ENCODE data around the gene TFEB.

TFEB gene

GRCh38 chr6:41655646-41656001, 79.8 kb downstream of the TFEB start:
- CTCF ChIA-PET: interaction anchor here (1.3 to 2.8 kb wide), 2 partner anchors 53 to 288 kb away, joined by 7 to 9 read pairs; no protein-coding TSS in a partner anchor
- 0 out of 2 replicates have a peak, but pooled peaks cover 3% of the 10 kb centered on the region for H3K4me1 ChIP-seq (ENCODE audit: control insufficient read depth, insufficient read depth, low read length)
- no peak overlapping the region for H3K4me3 ChIP-seq (ENCODE audit: low read depth, low read length)
- H3K36me3 ChIP-seq (ENCODE audit: control insufficient read depth in 2 of 2, insufficient read depth in 1 of 2, low read length in 2 of 2): no peaks in the 10 kb centered on the region
- no peaks in the 10 kb centered on the region for H3K9me3 ChIP-seq (ENCODE audit: control insufficient read depth, insufficient read depth, low read depth, low read length)
- H3K27ac ChIP-seq (ENCODE audit: extremely low read depth, low read depth, low read length): no peak overlapping the region; the same call in 1 of the 2 replicates
- TF ChIP-seq GLI4 (tag by site-specific recombination; IDR thresholded peaks at IDR 0.05) (no peak), ZNF248 (tag by site-specific recombination; IDR thresholded peaks at IDR 0.05) (no peak), ZNF610 (tag by site-specific recombination; IDR thresholded peaks at IDR 0.05; ENCODE audit: borderline replicate concordance) (no peak), ZNF433 (tag by site-specific recombination; IDR thresholded peaks at IDR 0.05; ENCODE audit: low read depth) (no peak), ELK4 (IDR thresholded peaks at IDR 0.05; ENCODE audit: borderline replicate concordance, low read depth, low read length) (no peak), GFI1B (tag by site-specific recombination; IDR thresholded peaks at IDR 0.05) (no peak), KLF1 (tag by site-specific recombination; IDR thresholded peaks at IDR 0.05) (no peak)
- POLR2A ChIA-PET: no interaction called here

GRCh38 chr6:41655176-41655575, 80.2 kb downstream of the TFEB start:
- H3K4me1 ChIP-seq (ENCODE audit: control insufficient read depth, insufficient read depth, low read length): 0 out of 2 replicates have a peak, but pooled peaks cover 3% of the 10 kb centered on the region
- ChIA-PET CTCF (interaction anchor here (1.3 to 2.8 kb wide), 2 partner anchors 52 to 287 kb away, joined by 7 to 9 read pairs; no protein-coding TSS in a partner anchor), POLR2A (no interaction called here)
- no peak overlapping the region for H3K4me3 ChIP-seq (ENCODE audit: low read depth, low read length)
- H3K36me3 ChIP-seq (ENCODE audit: control insufficient read depth in 2 of 2, insufficient read depth in 1 of 2, low read length in 2 of 2): no peaks in the 10 kb centered on the region
- no peaks in the 10 kb centered on the region for H3K9me3 ChIP-seq (ENCODE audit: control insufficient read depth, insufficient read depth, low read depth, low read length)
- no peak overlapping the region for H3K27ac ChIP-seq (ENCODE audit: extremely low read depth, low read depth, low read length)
- TF ChIP-seq BCL11A (tag by site-specific recombination; IDR thresholded peaks at IDR 0.05; ENCODE audit: low read depth) (no peak), ZNF132 (tag by site-specific recombination; IDR thresholded peaks at IDR 0.05; ENCODE audit: borderline replicate concordance) (no peak), ZNF544 (tag by site-specific recombination; IDR thresholded peaks at IDR 0.05) (no peak), ZNF521 (tag by site-specific recombination; IDR thresholded peaks at IDR 0.05) (no peak), ZNF26 (tag by site-specific recombination; IDR thresholded peaks at IDR 0.05) (no peak), ZNF274 (IDR thresholded peaks at IDR 0.05; ENCODE audit: low read length) (no peak), ZNF274 (tag by site-specific recombination; IDR thresholded peaks at IDR 0.05; ENCODE audit: borderline replicate concordance) (no peak), ZNF266 (tag by site-specific recombination; IDR thresholded peaks at IDR 0.05; ENCODE audit: low read depth) (no peak)

GRCh38 chr6:41654698-41655151, 80.7 kb downstream of the TFEB start:
- TF ChIP-seq GLI2 (tag by site-specific recombination; IDR thresholded peaks at IDR 0.05; ENCODE audit: borderline replicate concordance, low read depth) (no peak), ZNF174 (tag by site-specific recombination; IDR thresholded peaks at IDR 0.05) (no peak), GLIS2 (tag by site-specific recombination; IDR thresholded peaks at IDR 0.05) (peak; percentile 14; the same call in 1 of the 2 replicates)
- ChIA-PET POLR2A (no interaction called here), CTCF (interaction anchor here (2.8 kb wide), 1 partner anchor 287 kb away, joined by 9 read pairs; no protein-coding TSS in a partner anchor)
- 0 out of 2 replicates have a peak, but pooled peaks cover 3% of the 10 kb centered on the region for H3K4me1 ChIP-seq (ENCODE audit: control insufficient read depth, insufficient read depth, low read length)
- no peaks in the 10 kb centered on the region for H3K9me3 ChIP-seq (ENCODE audit: control insufficient read depth, insufficient read depth, low read depth, low read length)
- H3K36me3 ChIP-seq (ENCODE audit: control insufficient read depth in 2 of 2, insufficient read depth in 1 of 2, low read length in 2 of 2): no peaks in the 10 kb centered on the region
- no peak overlapping the region for H3K27ac ChIP-seq (ENCODE audit: extremely low read depth, low read depth, low read length)
- H3K4me3 ChIP-seq (ENCODE audit: low read depth, low read length): no peak overlapping the region
